ENCODE data around the gene SREK1.

SREK1 gene

DNA sequence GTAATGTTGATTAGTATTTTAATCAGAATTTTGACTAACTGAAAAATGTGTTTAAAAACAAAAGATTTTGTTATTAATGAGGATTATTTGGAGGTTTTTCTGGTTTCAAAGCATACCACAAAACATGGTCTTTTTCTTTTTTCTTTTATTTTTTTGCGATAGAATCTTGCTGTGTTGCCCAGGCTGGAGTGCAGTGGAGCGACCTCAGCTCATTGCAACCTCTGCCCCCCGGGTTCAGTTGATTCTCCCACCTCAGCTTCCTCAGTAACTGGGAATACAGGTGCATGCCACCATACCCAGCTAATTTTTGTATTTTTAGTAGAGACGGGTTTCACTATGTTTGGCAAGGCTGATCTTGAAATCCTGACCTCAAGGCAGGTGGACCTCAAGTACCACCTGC is 24.1 kb downstream of the SREK1 start:
- no peak for TF ChIP-seq EZH2phosphoT487 (IDR thresholded peaks at IDR 0.05; ENCODE audit: low read length)
- TF ChIP-seq EZH2 (optimal IDR thresholded peaks at IDR 0.05; ENCODE audit: low read depth, low read length) = no peak
- TF ChIP-seq CTCF (IDR thresholded peaks at IDR 0.05; ENCODE audit: low read length) = no peak
- H3K27me3 ChIP-seq (replicated peaks; ENCODE audit: insufficient read depth, low read length) = no peaks in the 10 kb centered on the region
- H3K4me3 ChIP-seq (ENCODE audit: low read length) = no peak overlapping the region
- peaks cover 19% of the 10 kb centered on the region for H3K79me2 ChIP-seq (ENCODE audit: low read length)
- H3F3A ChIP-seq (ENCODE audit: insufficient read depth, low read length) = peaks cover 4% of the 10 kb centered on the region; the same call in 1 of the 2 replicates
- peaks cover 3% of the 10 kb centered on the region; the same call in 1 of the 2 replicates for H3K4me1 ChIP-seq (ENCODE audit: low read length)
- no peaks in the 10 kb centered on the region; the same call in none of the 2 replicates for H3K36me3 ChIP-seq (replicated peaks; ENCODE audit: insufficient read depth, low read length)
- no peak overlapping the region for H3K27ac ChIP-seq (ENCODE audit: low read length)
- H3K9ac ChIP-seq (ENCODE audit: low read length) = no peak overlapping the region
- no peak for DNase-seq
- no peaks in the 10 kb centered on the region for H4K20me1 ChIP-seq (ENCODE audit: insufficient read depth, low read length)
- H3K4me2 ChIP-seq (ENCODE audit: low read depth, low read length) = no peak overlapping the region
- H2AFZ ChIP-seq (ENCODE audit: low read length) = no peak overlapping the region
- H3K9me3 ChIP-seq (replicated peaks; ENCODE audit: insufficient read depth, low read length) = no peaks in the 10 kb centered on the region
- no peaks in the 10 kb centered on the region for H3K9me2 ChIP-seq (replicated peaks; ENCODE audit: insufficient read depth, low read length)

GRCh38 chr5:66169534-66169933 is 25.4 kb downstream of the SREK1 start:
- H3K27me3 ChIP-seq (replicated peaks; ENCODE audit: insufficient read depth, low read length) = no peaks in the 10 kb centered on the region
- H3K9me3 ChIP-seq (replicated peaks; ENCODE audit: insufficient read depth, low read length) = no peaks in the 10 kb centered on the region
- no peaks in the 10 kb centered on the region for H4K20me1 ChIP-seq (ENCODE audit: insufficient read depth, low read length)
- no peaks in the 10 kb centered on the region; the same call in none of the 2 replicates for H3K36me3 ChIP-seq (replicated peaks; ENCODE audit: insufficient read depth, low read length)
- H3K27ac ChIP-seq (ENCODE audit: low read length) = no peak overlapping the region
- no peak overlapping the region for H2AFZ ChIP-seq (ENCODE audit: low read length)
- H3K4me3 ChIP-seq (ENCODE audit: low read length) = no peak overlapping the region
- no peak overlapping the region for H3K4me2 ChIP-seq (ENCODE audit: low read depth, low read length)
- no peak overlapping the region for H3K9ac ChIP-seq (ENCODE audit: low read length)
- H3K79me2 ChIP-seq (ENCODE audit: low read length) = peaks cover 17% of the 10 kb centered on the region
- no peaks in the 10 kb centered on the region for H3K9me2 ChIP-seq (replicated peaks; ENCODE audit: insufficient read depth, low read length)
- TF ChIP-seq CTCF (IDR thresholded peaks at IDR 0.05; ENCODE audit: low read length) (no peak), EZH2phosphoT487 (IDR thresholded peaks at IDR 0.05; ENCODE audit: low read length) (no peak), EZH2 (optimal IDR thresholded peaks at IDR 0.05; ENCODE audit: low read depth, low read length) (no peak)
- peaks cover 4% of the 10 kb centered on the region; the same call in 1 of the 2 replicates for H3F3A ChIP-seq (ENCODE audit: insufficient read depth, low read length)
- DNase-seq = no peak
- H3K4me1 ChIP-seq (ENCODE audit: low read length) = peaks cover under 1% of the 10 kb centered on the region; the same call in 1 of the 2 replicates

DNA sequence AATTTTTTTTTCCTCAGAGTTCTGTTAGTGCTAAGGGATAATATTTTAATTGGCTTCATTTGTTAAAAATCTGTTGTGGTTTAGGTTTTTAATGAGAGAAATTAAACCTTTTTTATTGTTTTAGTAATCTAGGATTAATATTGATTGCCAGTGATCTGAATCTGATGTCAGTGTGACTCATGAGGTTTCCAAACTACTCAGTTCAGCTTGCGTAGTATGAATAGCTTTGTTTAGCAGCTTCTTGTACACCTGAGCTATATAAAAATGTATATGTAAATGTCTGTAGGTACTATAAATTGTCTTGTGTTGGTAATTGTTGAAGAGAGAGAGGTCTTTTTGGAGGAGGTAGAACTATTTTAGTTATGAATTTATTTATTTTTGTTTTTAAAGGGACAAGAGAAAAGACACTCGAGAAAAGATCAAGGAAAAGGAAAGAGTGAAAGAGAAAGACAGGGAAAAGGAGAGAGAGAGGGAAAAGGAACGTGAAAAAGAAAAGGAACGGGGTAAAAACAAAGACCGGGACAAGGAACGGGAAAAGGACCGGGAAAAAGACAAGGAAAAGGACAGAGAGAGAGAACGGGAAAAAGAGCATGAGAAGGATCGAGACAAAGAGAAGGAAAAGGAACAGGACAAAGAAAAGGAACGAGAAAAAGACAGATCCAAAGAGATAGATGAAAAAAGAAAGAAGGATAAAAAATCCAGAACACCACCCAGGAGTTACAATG is 26.3 kb downstream of the SREK1 start:
- no peaks in the 10 kb centered on the region for H3K9me3 ChIP-seq (replicated peaks; ENCODE audit: insufficient read depth, low read length)
- H3K36me3 ChIP-seq (replicated peaks; ENCODE audit: insufficient read depth, low read length) = no peaks in the 10 kb centered on the region; the same call in none of the 2 replicates
- H2AFZ ChIP-seq (ENCODE audit: low read length) = no peak overlapping the region
- H3K4me3 ChIP-seq (ENCODE audit: low read length) = no peak overlapping the region
- no peak for TF ChIP-seq EZH2phosphoT487 (IDR thresholded peaks at IDR 0.05; ENCODE audit: low read length)
- no peak for TF ChIP-seq EZH2 (optimal IDR thresholded peaks at IDR 0.05; ENCODE audit: low read depth, low read length)
- no peak for TF ChIP-seq CTCF (IDR thresholded peaks at IDR 0.05; ENCODE audit: low read length)
- no peak overlapping the region for H3K9ac ChIP-seq (ENCODE audit: low read length)
- no peaks in the 10 kb centered on the region; the same call in 1 of the 2 replicates for H3K4me1 ChIP-seq (ENCODE audit: low read length)
- H3F3A ChIP-seq (ENCODE audit: insufficient read depth, low read length) = peaks cover 4% of the 10 kb centered on the region; the same call in 1 of the 2 replicates
- peaks cover 14% of the 10 kb centered on the region for H3K79me2 ChIP-seq (ENCODE audit: low read length)
- H4K20me1 ChIP-seq (ENCODE audit: insufficient read depth, low read length) = no peaks in the 10 kb centered on the region
- H3K27me3 ChIP-seq (replicated peaks; ENCODE audit: insufficient read depth, low read length) = no peaks in the 10 kb centered on the region
- peak overlapping the region; percentile 12; the same call in 1 of the 2 replicates for H3K27ac ChIP-seq (ENCODE audit: low read length)
- DNase-seq = no peak
- H3K4me2 ChIP-seq (ENCODE audit: low read depth, low read length) = no peak overlapping the region
- H3K9me2 ChIP-seq (replicated peaks; ENCODE audit: insufficient read depth, low read length) = no peaks in the 10 kb centered on the region
